ENCODE measurements around the gene PXDN.
"Not testable (repeated sequence)": the region's sequence is repeated elsewhere in the genome, so short reads cannot be mapped to it uniquely, and the experiment has no call there.

The PXDN gene

DNA sequence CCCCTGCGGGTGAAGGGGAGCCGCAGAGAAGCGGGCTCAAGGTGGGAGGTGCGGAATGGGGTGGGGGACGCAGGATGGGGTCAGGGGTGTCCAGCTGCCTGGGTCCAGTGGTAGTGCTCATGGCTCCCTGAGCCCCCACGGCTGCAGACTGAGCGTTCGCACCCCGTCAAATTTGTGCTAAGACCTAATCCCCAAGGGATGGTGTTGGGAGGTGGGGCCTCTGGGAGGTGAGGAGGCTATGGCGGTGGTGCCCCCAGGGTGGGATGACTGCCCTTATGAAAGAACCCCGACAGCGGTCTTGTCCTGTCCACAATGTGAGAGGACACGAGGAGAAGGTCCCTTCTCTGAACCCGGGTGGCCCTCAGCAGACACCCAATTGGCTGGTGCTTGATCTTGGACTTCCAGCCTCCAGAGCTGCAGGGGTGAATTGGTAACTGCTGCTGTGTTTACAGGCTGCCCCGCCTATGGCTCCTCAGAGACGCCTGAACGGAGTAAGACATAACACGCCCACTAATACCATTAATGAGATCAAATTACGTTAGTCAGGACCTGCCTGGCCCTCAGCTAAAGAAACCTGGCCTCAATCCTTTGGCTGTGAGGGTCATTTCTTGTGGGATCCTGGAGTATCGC, 42.6 kb downstream of the PXDN start:
- no peak for DNase-seq

DNA sequence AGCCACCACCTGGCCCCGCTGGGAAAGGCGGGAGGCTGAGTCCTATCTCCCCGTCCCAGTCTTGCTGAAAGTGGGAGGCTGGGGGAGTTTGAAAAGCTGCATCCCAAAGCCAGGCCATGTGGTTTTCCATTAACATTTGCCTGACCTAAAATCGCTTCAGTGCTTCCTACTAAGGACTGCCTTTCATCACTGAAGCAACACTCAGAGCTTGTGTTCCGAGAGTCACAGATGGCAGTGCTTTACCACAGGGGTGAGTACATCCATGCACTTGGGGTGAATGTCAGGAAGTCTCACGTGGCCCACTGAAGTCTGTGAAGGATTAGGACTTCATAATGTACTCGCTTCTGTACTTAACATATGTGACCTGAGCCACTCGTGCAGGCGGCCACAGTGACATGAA, 43.3 kb downstream of the PXDN start:
- no peak for DNase-seq

DNA sequence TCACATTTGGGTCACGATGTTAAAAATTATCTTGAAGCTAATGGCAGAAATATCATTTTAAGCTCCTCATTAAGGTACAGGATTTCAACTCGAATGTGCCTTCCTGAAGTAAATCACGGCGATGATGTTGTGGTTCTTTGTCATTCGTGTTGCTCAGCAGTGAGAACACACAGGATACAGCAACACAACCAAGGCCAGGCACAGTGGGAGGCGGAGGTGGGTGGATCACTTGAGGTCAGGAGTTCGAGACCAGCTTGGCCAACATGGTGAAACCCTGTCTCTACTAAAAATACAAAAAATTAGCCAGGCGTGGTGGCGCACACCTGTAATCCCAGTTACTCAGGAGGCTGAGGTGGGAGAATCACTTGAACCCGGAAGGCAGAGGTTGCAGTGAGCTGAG, 43.9 kb downstream of the PXDN start:
- DNase-seq = not testable (repeated sequence)

DNA sequence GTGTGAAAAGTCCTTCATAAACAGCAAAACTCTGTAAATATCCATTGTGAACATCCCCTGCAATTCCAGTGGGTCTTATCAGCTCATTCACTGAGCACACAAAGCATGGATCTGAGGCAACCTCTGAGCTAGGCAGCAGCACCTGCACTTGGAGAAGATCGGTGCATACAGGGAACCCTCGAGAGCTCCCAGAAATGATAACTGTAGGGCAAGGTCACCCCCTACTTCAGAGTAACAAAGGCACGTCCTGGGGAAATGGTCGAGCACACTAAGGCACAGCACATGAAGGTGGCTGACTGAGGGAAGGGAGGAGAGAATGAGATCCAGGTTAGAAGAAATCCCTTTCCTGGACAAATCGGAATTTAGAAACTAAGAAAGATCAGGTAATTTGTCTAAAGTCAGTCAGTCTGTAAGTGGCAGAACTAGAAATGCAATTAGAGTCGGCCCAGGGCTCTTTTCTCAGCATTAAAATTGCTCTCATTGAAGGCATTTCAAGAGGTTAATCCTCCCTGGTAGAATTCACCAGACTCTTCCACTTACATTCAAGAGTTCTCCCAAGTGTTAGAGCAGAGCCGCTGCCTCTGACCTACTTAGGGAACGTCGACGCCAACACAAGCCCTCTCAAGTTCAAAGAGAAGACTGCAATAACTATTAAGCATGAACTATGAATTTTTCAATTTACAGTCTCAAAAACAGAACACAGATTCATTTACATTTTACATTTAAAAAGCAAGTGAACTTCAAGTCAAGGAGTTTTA, 45.9 kb downstream of the PXDN start:
- no peak for DNase-seq

DNA sequence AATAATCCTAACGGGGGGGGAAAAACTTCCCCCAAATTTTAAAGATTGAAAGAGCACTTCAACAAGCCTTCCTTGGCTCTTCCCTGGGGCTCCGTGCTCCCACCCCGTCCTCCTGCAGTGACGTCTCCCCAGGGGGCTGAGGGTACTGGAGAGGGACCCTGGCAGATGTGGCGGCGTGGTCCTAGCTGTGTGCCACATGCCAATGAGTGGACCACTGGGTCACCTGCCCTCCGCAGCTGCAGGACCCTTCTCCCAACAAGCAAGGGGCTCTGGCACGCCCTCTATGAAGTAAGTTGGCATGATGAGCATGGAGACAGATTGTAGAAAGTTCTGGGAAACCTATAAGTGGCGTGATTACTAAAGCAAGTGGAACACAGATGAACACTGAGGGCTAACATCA, 46.7 kb downstream of the PXDN start:
- DNase-seq = no peak

DNA sequence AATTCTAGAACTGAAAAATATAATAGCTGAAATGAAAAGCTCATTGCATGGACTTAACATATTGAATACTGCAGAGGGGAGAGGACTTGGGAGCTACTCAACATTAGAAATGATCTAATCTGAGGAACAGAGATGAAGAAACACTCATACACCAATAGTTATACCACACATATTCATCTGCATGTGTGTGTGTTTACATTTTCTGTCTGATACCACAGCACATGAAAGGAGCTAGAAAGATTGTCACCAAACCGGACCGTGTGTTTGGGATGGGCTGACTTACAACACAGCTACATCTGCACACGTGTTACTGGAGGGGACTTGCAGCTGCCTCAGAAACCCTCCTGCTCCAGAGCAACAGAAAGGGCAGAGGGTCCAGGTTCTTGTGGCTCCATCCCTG, 47.8 kb downstream of the PXDN start:
- DNase-seq = no peak

DNA sequence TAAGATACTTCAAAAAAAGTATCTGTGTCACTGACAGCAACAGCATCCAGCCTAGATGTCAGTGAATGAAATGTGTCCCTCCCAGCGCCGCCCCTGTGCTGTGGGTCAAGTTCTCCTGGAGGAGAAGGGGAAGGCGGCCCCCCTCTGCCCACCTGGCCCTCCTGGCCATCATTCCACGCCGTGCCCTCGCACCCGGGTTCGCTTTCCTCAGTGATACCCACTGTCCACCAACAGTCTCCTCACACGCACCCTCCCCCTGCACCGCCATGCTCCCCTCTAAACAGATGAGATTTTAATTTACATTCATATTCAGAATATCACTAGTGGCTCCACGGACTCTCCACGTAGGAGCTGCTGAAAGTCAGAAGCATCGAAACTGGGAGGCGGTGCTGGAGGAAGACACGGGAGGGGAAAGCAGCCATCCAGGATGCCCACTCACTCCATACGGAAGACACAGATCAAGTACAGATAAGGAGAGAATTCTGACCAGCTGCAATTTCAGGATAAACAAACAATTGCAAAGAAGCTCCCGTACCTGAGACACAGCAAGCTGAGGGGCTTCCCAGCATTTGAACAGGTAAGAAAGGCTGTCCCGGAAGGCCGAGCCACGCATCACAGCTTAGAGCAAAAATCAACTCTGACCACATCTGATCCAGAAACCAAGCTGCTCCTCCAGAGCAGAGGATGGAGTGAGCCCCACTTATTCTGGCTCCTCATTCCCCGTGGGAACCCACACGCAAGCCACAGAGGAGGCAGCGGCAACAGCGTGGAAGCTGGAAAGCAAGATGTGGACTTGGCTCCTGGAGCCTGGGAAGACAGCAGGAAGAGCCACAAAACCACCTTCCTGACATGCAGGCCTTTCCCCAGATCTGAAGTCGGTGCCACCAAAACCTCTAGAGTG, 49.7 kb downstream of the PXDN start:
- no peak for DNase-seq

DNA sequence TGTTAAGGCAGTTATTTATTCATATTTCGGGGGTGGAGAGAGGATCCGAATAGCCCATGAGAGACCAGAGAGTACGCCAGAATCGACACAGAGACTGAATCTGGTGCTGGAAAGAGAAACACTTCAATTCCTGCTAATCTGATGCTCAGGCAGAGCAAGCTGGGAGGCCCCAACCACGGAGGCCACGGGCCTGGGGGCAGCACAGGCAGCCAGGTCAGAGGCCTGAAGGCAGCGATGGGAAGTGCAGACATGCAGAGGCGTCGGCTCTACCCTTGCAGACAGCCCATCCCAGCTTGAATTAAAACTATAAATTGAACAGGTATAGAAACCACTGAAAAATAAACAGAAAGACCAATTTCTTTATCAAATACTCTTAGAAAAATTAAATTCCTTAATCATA, 50.6 kb downstream of the PXDN start:
- DNase-seq = no peak

DNA sequence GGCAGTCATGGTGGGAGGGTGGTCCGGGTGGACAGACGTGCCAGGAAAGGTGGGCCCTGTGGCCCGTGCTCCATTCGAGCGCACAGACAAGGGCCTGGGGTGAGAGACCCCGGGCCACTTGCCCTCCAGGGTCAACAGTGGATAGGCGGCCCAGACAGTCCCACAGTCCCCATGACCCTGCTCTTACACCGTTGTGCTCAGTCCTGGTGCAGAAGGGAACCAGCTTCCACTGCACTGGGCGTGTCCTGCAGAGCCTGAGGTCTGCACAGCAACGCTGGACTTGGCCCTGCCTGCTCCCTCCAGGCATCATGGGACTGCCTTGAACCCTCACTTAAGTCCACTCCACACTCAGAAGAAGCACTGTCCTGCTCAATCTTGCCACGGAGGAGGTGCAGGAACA, 52.0 kb downstream of the PXDN start:
- no peak for DNase-seq

DNA sequence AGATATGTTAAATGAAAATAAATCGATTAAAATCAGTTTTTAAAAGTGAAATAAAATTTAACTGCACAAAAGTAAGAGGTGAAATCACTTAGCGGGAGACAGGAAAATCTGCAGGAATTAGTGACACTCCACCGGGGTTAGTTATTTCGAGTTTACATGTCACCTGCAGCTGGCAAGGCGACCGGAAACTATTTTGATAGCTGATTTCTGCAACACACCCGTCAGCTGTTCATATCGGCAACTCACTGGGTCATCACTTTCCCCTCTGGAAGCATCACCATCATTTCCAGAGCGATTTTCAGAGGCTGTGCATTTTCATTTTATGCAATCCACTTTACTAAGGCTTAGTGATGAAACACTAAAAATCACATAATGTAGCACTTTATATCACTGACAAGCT, 52.9 kb downstream of the PXDN start:
- DNase-seq = no peak

DNA sequence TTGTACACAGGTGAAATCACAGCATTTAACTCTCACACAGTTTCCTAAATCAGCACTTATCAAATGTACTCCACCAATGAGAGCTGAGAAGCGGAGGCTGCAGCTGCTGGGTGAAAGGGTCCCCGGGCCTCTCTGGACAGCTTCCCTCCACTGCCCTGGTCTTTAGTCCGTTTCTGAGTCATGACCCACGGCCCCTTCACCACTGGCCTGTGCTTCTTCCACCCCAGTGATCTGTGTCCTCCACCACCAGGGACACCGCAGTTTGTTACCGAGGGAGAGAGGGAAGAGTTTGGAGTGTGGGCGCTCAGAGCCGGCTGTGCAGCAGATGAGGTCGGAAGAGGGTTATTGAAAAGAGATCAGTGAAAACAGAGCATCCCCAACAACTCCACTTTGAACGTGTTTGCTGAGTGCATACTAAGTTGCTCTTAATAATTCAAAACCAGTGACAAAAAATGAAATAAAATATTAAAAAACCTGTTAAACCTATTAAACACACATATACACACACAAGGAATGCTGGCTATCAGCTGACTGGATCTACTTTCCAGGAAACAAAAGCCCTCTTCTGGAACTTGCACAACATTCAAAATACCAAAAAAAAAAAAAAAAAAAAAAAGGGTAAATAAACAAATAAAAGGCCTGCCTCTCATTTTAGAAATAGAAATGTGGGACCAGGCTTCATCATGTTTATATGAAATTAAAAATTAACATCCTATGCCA, 54.1 kb downstream of the PXDN start:
- no peak for DNase-seq

DNA sequence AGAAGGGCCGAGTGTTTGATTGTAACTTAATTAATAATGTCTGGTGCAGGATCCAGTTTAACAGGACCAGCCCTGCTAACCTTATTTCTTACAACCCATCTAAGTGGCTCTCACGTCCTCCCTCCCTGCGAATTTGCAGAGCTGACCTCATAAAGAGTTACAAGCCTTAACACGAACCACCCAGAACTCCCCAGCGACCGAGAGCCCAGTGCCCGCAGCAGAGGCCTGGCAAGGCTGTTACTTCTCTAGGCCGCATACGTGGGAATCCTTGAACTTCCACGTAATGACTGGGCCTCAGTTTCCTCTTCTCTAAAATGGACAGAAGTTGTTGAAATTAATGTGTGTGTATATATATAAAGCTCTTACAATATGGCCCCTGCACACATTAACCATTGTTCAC, 55.5 kb downstream of the PXDN start:
- DNase-seq = no peak

DNA sequence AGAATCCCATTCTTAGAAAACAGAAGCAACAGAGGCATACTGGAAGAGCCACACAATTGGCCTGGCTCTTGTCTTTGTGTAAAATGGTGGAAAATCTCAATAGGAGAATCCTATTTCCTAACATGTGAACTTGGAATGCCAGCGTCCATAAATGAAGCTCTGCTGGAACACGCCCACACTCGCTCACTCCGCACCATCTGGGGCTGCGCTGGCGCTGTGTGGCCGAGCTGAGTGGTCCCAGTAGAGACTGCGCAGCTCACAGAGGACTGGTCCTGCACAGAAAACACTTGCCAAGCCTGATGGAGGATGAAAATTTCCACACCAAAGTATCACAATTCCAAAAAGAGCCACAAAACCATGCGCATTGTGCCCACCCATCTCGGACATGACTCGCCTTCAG, 56.2 kb downstream of the PXDN start:
- no peak for DNase-seq

DNA sequence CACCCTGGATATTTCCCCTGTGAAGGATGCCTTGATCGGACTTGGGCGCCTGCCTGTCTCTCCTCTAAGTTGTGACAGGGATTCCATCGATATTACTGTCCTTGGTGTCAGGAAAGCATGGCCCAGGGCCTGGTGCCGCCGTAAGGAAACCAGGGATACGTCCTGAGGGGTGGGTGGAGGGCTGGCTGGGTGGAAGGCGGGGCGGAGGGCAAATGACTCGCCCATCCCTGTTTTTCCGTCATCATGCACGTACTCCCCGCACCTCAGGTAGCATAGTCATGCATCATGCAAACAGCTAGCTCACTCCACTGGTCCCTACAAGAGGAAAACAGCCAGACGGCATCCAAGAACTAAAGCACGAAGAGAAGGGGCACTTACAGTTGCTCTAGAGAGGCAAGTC, 57.1 kb downstream of the PXDN start:
- DNase-seq = no peak

DNA sequence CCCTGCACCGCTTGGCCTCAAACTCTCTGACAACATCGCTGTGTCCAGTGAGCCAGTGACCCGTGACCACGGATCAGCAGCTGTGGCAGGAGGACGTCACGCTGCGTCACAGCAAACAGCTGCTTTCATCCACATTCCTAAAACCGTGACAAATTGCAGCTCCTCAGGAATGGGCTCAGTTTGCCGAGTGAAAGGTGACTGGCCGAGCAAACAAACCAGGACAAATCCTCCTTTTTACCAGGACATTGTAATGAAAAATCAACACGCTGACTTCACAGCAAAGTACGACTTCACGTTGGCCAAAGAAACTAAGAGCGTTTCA, 57.6 kb downstream of the PXDN start:
- DNase-seq = no peak

DNA sequence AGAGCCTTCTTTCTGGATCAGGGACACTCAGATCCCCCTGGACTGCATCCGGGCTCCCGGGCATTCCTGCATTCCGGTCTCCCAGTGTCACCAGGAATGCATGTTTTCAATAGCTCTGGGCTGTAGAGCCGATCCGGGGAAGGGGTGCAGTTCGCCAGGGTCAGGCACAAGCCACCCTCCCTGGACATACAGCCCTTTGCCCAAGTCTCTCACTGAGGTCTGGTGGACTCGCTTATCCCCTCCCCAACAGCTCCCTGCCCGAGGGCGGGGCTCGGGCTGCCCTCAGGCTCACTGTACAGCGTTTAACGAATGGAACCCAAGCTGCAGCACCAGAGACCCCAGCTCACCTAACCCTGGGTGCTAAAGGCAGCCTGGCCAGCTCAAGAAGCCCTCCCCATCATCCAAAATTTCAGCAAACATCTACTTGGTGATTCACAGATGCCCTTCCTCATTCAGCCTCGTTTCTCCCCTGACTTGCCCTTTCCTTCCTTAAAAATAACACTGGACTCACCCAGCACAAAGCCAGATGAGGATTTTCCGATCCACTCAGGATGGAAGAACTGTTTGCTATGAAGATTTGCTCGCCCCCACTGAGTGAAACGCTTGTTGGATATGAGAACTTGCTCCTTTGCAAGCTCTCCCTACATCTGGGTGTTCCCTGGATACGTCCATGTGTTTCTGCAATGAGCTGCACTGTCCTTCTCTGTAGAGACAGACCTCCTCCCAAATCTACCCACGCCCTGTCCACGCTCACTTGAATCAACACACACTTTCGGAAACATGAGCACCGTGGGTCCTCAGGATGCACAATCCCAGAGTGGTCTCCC, 58.1 kb downstream of the PXDN start:
- DNase-seq = no peak

DNA sequence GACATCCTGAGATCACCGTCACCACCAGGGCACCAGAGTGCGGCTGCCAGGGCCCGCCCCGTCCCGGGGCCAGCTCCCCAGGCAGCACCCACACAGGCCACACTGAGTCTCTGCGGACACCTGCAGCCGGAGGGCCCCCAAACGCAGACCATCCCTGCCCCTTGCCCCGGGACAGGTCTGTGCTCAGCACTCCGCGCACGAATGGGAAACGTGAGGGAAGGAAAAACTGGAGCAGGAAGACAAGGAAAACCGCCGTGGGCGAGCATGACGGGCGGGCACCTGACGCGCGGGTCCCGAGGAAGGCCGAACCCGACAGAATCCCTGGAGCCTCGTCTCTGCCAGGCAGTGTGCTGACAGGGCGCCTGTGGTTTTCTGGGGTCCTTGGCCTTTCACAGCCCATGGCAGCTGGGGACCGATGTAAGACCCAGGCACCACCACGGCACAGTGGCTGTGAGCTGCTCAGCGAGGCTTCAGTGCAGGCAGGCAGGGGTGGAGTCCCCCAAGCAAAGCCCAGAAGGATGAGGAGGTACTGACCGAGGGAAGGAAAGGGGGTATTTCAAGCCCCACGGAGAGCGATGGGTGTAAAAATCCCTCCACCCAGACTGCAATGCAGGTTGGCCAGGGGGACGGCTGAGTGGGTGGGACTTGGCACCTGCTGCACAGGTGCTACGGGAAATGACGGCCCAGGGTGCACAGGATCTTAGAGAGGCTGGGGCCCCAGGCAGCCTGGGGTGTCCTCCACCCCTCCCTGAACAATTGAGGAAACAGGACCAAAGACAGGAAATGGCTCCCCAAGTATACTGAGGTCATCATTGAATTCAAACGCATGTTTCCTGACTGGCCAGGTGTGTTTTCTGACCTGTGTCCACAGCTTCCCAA, 59.0 kb downstream of the PXDN start:
- no peak for DNase-seq

DNA sequence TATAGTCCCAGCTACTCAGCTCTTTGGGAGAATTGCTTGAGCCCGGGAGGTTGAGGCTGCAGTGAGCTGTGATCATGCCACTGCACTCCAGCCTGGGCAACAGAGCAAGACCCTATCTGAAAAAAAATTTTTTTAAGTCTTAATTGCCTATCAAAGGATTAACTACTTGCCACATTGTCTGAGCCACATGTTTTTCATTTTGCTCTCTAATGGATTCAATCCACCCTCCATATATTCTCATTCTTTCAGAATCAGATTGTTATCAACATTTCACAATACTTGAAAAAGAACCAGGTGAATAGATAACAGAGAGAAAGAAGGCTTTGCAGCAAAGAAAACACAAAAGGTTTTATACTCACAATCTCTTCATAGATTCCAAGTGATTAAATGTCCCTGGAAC, 61.0 kb downstream of the PXDN start:
- no peak for DNase-seq

DNA sequence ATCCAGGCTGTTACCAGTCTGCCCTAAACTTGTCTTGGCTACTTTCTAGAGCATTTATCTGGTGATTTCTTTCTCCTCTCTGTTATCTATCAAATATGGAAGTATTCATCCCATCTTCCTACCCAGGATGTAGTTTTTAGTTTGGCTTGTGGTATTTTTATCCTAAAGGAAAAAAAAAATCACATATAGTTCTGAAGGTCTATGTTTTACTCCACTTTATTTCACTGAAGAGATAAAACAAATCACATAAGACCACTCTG, 62.2 kb downstream of the PXDN start:
- no peak for DNase-seq

DNA sequence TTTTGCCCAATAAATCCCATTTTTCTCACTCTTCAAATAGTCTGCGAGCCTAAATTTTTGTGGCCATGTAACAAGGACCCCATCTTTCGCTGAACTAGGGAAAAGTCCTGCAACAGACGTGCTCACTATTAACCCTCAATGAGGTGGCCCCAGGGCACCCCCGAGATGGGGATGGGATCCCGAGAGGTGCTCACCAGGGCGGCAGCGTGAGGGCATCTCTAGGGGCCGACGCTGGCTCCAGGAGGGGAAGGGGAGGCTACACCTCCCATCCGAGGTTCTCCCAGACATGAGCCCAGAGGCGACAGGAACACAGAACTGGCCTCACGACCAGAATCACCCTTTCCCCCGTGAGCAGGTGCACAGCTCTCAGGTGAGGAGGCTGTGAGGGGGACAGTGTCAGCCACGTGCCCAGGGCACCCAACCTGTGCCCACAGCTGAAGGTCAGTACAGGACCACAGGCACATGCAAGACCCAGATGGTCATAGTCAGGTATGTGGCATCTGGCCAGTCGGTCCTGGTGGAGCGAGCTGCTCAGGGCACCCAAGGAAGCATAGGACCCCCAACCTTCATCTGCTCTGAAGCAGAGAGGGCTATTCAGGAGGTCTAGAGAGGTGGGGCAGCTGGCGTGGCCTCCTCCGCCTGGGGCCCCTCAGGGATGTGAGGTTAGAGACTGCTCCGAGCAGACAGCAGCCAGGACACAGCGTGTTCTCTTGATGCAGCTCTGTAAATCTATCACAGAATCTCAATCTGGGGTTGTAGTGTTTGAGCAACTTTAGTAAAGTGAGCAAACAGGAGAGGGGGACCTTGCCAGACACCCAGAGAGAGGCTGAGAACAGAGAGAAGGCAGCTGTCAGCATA, 62.8 kb downstream of the PXDN start:
- no peak for DNase-seq

DNA sequence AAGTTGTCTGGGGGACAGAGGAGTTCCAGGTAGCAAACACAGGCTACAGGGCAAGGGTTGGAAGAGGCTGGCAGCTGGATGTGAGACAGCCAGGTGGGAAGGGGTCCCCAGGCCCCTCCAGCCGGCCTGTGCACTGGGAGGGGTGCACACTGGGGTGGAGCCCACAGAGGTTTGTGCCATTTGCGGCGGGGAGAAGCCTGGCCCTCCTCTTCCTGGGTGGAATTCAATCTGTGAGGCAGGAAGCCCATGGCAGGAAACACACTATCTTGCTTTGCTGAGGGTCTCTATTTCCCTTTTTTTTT, 63.3 kb downstream of the PXDN start:
- DNase-seq = no peak

Measured in inflammatory macrophage treated with lipopolysaccharide for 1 hour (primary cell).